C4-2B (cell line): ENCODE measurements around the gene AFAP1L2.

Experiments used
- H3K27ac ChIP-seq: fragments of 450-650 bp; 2 replicates; pipeline ENCODE4 v1.5.1; 2017
- CTCF ChIP-seq: fragments of 450-650 bp; conservative IDR thresholded peaks from 2 replicates; pipeline ENCODE4 v1.5.1; 2017; ENCODE audit warnings: mild to moderate bottlenecking
- ZFX ChIP-seq: fragments of 450-650 bp; IDR thresholded peaks from 2 replicates; pipeline ENCODE4 v1.6.1; 2017

The AFAP1L2 gene

GRCh38 chr10:114345701-114346100 is 58.6 kb downstream of the AFAP1L2 start:
- no peak for TF ChIP-seq CTCF
- no peak for TF ChIP-seq ZFX
- H3K27ac ChIP-seq = no peak overlapping the region

GRCh38 chr10:114343623-114344505 is 60.4 kb downstream of the AFAP1L2 start:
- no peak for TF ChIP-seq ZFX
- peak overlapping the region; percentile 19; the same call in 1 of the 2 replicates for H3K27ac ChIP-seq

GRCh38 chr10:114342976-114343375 is 61.3 kb downstream of the AFAP1L2 start:
- 0 out of 2 replicates have a peak overlapping the region, but pooled peaks have one; percentile 19 for H3K27ac ChIP-seq
- TF ChIP-seq CTCF (no peak), ZFX (no peak)

GRCh38 chr10:114340816-114341215 is 63.5 kb downstream of the AFAP1L2 start:
- no peak for TF ChIP-seq ZFX
- no peak overlapping the region for H3K27ac ChIP-seq

- TF ChIP-seq ZFX (no peak), CTCF (no peak)
- H3K27ac ChIP-seq = no peak overlapping the region
Measured at GRCh38 chr10:114337510-114338462, 66.5 kb downstream of the AFAP1L2 start.

- TF ChIP-seq ZFX (no peak), CTCF (no peak)
- no peak overlapping the region for H3K27ac ChIP-seq
Measured at GRCh38 chr10:114336823-114337509, 67.3 kb downstream of the AFAP1L2 start.

- H3K27ac ChIP-seq = no peak overlapping the region
- TF ChIP-seq ZFX (no peak), CTCF (no peak)
Measured at GRCh38 chr10:114335614-114336013, 68.7 kb downstream of the AFAP1L2 start.
